HG02840 (cell line): ENCODE measurements around the gene MX2.
"Not testable (repeated sequence)": the region's sequence is repeated elsewhere in the genome, so short reads cannot be mapped to it uniquely, and the experiment has no call there.

Experiments used
- ATAC-seq: cut with Tn5 transposase; IDR thresholded peaks from one replicate; pipeline ENCODE4 v1.9.1; 2021; ENCODE audit warnings: mild to moderate bottlenecking, moderate library complexity, moderate number of reproducible peaks; ENCODE audit not compliant: unreplicated experiment, low FRiP score

MX2 gene

DNA sequence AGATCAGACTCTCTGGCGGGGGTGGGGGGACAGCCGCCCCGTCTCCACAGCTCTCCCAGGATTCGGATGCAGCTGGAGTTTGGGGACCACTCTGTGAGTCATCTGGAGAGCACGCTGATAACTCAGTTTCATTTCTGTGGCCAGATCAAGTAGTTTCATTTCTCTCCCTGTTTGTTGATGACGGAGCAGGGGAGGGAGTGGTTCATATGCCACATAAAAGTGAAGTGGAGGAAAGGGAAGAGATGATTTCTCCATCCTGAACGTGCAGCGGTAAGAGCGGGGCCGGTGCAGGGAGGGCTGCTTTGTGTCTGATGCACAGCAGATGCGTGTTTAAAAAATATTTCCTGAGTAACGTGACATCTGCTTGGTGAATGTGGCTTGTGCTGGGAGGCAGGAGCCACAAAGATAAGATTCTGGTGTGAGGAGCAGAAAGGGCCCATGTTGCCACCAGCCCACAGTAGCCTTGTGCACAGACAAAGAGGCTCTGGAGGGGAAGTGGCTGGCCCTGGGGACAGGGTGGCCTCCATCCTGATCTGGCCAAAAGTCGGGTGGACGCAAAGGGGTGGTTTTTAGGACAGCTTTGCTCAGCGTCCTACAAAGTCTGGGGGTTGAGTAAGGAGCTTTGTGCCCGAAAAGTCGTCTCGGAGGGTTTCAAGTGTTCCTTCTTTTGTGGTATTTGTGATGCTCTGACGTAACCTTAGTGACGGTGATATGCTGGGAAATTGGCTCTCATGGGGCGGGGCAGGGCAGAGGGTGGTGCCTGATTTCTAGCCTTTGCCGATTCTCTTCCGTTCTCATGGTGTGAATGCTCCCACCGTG, at the start of gene MX2:
TSS of gene MX2 (plus strand) at position 242 of the 819 bp plus-strand sequence. CDS start 14,880 bp downstream, outside the sequence.
- peak; percentile 51 for ATAC-seq

GRCh38 chr21:41313285-41314164, 48.3 kb upstream of the MX2 start:
- ATAC-seq = not testable (repeated sequence)

GRCh38 chr21:41315726-41316125, 46.1 kb upstream of the MX2 start:
- no peak for ATAC-seq

DNA sequence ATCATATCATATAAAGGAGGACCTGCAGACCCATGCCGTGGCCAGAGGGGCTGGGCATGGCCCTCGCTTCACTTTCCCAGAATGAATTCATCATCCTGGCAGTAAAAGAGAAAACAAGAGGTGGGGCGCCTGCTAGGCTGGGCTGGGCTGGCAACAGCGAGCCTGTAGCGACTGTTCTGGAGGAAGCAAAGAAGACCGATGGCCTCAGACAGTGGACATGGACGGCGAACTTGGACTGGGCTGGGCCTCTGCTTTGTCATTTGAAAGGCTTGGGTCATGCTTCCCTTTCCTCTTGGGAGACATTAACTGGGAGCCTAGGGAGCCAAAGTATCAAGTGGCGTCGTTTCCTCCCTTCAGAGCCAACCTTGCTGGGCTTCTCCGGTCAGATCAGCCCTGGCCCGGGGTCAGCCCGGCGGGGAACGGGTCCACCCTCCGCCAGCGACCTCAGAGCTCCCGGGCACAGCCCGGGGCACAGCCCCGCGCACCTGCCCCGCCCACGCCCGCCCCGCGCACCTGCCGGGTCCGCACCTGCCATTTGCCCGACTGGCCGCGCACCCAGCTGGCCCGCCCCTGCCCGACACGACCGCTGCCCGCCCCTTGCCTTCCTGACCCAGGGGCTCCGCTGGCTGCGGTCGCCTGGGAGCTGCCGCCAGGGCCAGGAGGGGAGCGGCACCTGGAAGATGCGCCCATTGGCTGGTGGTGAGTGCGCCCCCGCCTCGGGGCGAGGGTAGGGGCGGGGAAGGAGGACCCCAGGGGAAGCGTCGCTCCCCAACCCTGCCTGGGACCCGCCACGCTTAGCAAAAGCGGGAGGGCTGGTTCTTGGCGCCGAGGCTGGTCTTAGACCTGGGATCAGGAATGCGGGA, 45.4 kb upstream of the MX2 start, which contains the start of gene FAM3B:
TSS of gene FAM3B (plus strand) at position 602 of the 863 bp plus-strand sequence. CDS start at position 681, 79 bp downstream.
- no peak for ATAC-seq

GRCh38 chr21:41317063-41317392, 44.8 kb upstream of the MX2 start:
- ATAC-seq = no peak

- no peak for ATAC-seq
Observed at GRCh38 chr21:41317458-41317857, 44.4 kb upstream of the MX2 start.

- no peak for ATAC-seq
Observed at GRCh38 chr21:41318218-41318617, 43.6 kb upstream of the MX2 start.

DNA sequence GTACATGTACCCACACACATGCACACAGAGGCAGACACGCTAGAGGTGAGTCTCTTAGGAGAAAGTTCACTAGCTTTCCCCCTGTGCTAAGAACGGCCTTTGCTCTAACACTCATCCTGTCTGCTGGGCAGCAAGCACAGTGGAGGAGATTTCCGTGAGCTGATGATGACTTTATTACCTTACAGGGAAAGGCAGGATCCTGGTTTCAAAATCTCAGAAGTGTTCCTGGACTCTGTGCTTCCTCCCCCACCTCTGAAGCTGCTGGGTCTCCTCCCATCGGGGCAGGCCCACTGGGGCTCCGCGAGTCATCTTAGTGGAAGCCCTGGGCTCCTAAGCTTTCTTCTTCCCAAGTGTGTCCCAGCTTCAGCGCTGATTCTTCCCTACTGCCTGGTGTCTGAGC, 42.6 kb upstream of the MX2 start:
- ATAC-seq = no peak

DNA sequence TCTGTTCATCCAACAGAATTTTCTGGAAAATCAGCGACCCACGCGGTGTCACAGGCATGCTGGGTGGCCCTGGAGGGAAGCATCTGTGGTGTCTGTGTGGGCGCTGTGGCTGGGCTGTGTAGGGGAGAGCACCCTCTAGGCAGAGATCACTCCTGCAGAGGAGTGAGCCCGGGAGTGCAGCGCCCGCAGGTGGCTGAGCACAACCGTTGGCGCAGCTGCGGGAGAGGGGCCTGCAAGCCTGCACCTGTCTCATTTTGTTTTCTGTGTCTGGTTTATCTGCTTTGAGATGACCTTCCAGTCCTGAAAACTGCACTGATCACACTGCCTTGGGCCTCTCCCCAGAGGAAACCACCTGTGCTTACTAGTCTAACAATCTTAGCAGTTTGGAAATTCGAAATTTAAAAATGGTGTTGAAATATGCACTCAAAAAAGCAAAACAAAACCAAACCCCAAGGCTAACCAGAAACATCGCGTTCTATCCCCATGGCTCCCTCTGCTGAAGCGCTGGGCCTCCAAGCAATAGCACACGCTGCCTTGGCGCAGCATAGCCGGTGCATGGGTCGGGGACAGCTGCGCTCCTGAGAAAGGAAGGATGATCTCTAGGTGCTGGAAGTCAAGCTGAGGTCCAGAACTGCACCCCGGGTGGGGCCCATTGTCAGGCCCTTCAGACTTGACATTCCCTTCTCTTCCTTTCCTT, 40.5 kb upstream of the MX2 start:
- no peak for ATAC-seq

GRCh38 chr21:41321908-41322495, 39.8 kb upstream of the MX2 start:
- no peak for ATAC-seq

DNA sequence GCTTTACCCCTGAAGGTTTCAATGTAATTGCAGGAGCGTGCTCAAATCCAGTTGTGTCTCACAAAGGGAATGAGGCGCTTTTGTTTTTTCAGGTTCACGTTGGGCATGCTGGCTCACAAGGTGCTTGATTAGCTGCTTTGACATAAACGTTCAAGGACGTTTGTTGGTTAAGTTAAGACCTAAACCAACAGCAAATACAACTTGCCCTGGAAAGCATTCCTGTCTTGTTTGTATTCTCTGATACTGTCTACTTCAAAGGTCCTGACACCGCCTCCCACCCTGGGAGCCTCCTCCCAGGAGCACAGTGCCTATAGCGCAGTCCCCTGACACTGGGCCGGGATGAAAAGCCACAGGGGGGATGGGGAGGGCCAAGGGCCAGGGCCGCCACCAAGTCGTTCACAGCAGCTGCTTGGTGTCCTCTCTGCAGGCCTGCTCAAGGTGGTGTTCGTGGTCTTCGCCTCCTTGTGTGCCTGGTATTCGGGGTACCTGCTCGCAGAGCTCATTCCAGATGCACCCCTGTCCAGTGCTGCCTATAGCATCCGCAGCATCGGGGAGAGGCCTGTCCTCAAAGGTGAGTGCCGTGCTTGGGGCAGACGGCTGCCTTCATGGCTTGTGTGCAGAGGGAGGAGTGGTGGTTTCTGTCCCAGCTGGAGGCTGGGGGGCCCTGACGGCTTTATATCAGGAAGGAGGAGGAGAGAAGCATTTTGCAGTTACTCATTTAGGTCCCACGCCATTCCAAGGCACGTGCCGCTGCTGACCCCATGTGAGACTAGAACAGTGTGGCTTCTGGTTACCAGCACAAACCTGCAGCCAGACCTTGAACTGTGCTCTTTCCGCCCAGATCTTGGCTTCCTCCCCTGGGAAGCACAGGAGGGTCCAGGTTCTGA, 39.1 kb upstream of the MX2 start:
- no peak for ATAC-seq

DNA sequence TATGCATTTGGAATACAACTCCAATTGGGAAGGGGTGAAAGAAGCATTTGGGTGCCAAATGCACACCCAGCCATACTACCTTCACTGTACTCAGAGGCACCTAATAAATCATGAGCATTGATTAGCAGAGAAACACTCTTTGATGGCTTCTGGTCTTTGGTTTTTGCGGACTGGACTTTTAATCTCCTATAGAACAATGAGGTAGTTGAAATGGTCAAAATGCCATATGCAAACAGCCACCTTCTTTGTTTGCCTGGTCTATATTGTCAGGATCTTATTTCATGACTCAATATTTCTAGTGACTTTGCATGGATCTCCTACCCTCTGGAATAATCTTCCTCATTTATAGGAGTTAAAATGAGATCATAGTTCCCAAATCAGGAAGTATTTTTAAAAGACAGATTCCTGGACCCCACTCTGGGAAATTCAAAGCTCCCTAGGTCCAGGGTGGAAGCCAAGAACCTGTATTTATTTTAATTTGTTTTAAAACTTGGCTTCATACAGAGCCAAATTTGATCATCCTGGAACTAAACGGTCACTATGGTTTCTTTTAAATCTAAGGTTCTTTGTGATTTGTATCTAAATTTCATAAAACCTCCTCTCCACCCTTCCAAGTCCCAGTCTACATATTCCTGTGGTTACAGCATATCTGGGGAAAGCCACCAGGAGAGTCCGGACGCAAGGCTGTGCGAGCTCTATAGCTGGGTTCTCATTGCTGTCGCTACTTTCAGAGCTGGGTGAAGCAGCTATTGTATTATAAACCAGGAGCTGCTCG, 36.5 kb upstream of the MX2 start:
- no peak for ATAC-seq

DNA sequence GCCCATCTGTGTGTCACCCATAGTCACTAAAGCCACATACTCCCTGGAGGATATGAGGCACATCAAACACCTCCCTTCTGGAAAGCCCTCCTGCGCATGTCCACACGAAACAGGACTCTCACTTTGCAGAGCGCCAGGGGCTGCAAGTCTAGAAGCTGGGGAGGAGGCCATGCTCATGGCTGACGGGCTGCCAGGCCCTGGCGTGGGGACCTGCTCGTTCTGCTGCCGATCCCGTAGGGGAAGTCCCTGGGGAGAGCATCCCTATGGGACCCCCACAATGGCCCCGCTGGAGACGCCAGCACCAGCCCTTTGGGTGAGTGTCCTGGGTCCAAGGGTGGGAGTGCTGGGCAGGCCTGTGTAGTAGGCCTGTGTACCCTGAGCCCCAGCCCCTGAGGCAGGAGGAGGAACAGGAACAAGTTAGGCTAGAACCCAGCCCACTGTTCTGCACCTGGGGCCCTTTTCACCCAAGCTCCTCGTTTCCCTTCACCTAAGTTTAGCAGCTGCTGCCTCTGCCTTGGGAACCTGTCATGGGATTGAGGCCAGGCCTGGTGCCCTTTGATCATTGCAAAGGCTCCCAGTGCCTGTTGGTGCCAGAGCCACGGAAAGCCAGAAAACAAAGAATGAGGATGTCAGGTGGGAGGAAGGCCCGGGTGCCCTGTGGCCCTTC, 35.3 kb upstream of the MX2 start:
- no peak for ATAC-seq

- ATAC-seq = no peak
Observed at GRCh38 chr21:41327753-41328152, 34.1 kb upstream of the MX2 start.

GRCh38 chr21:41328660-41329607, 32.9 kb upstream of the MX2 start:
- no peak for ATAC-seq

- no peak for ATAC-seq
Observed at GRCh38 chr21:41333752-41334151, 28.1 kb upstream of the MX2 start.
